ENCODE measurements around the gene ZP2.

- TF ChIP-seq CTCF (IDR thresholded peaks at IDR 0.05) (no peak), POLR2A (IDR thresholded peaks at IDR 0.05) (no peak)
Observed at GRCh38 chr16:21256636-21257035, 45.3 kb upstream of the ZP2 start.

Measured in transverse colon (tissue), 3 donors.